ENCODE measurements around the gene OAT. TPM values are rescaled to one million over a fixed set of nuclear protein-coding genes. Genes with fewer than 3 reads are reported as not detected.

The OAT gene
- total and polyA plus RNA-seq, 2 of the 4 experiments (the other 2 are of a cell fraction), result 110 to 152 TPM

DNA sequence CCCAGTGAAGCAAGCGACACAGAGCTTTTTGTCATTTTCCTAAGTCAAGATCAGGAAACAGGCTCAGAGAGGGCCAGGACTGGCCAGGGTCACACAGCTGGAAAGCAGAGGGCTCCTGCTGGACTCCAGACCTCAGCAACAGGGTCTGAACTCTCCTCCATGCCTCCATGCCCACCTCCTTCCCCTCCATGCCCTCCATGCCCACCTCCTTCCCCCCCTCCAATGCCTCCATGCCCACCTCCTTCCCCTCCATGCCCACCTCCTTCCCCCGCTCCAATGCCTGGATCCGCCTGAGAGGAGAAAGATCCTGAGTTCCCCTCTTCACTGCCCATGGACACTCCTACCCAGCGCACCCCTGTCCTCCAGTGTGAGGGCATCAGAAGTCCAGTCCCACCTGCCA is 51.3 kb downstream of the OAT start:
- Histone ChIP-seq H2AK5ac (ENCODE audit: low read depth, low read length) (no peak overlapping the region), H3K27me3 (ENCODE audit: control insufficient read depth, insufficient read depth, low read length) (peaks cover 2% of the 10 kb centered on the region), H2BK120ac (ENCODE audit: low read depth, low read length) (no peak overlapping the region), H2BK5ac (ENCODE audit: low read depth, low read length, poor library complexity, severe bottlenecking) (no peak overlapping the region), H3K4ac (ENCODE audit: low read depth, low read length) (no peak overlapping the region), H3K79me1 (ENCODE audit: low read depth in 1 of 2, low read length in 2 of 2) (no peaks in the 10 kb centered on the region), H3K4me1 (ENCODE audit: control insufficient read depth, insufficient read depth, low read length) (no peaks in the 10 kb centered on the region), H2AFZ (replicated peaks; ENCODE audit: low read length, poor library complexity) (no peak overlapping the region), H3K36me3 (ENCODE audit: control insufficient read depth, insufficient read depth, low read length) (no peaks in the 10 kb centered on the region), H3K23ac (ENCODE audit: low read depth, low read length) (no peak overlapping the region), H4K20me1 (ENCODE audit: insufficient read depth, low read length) (no peaks in the 10 kb centered on the region), H3K4me2 (ENCODE audit: low read depth, low read length) (no peak overlapping the region), H3K9me1 (ENCODE audit: insufficient read depth, low read length) (no peaks in the 10 kb centered on the region), H3K9ac (ENCODE audit: low read depth, low read length) (no peak overlapping the region), H3K14ac (replicated peaks; ENCODE audit: low read depth, low read length) (no peak overlapping the region), H2BK20ac (ENCODE audit: low read depth, low read length) (no peak overlapping the region), H4K8ac (ENCODE audit: low read depth in 2 of 2, low read length in 2 of 2) (no peak overlapping the region), H4K91ac (ENCODE audit: insufficient read depth, low read depth, low read length) (no peak overlapping the region), H3K27ac (ENCODE audit: insufficient read depth, low read length) (no peak overlapping the region), H3K56ac (ENCODE audit: extremely low read depth, insufficient read depth, low read length) (no peak overlapping the region), H3K4me3 (ENCODE audit: insufficient read depth, low read depth, low read length) (no peak overlapping the region), H2BK15ac (ENCODE audit: low read depth, low read length) (no peak overlapping the region), H3K18ac (ENCODE audit: low read depth, low read length) (no peak overlapping the region), H2AK9ac (replicated peaks; ENCODE audit: low read depth, low read length, poor library complexity) (no peak overlapping the region), H4K5ac (ENCODE audit: low read depth, low read length) (no peak overlapping the region), H3K9me3 (ENCODE audit: control insufficient read depth, insufficient read depth, low read length) (no peaks in the 10 kb centered on the region)
- DNase-seq (no peak), ATAC-seq (ENCODE audit: low read depth) (no peak)
- WGBS, 2 experiments (ENCODE audit: extremely low coverage in 2 of 2, insufficient read length in 1 of 2), result no CpG with 5 or more reads among the region's 4 CpGs
- intact Hi-C loops (cut with micrococcal nuclease), result no loop called here
- ChIA-PET POLR2A (ENCODE audit: unreplicated experiment) (interaction anchor here (0.6 kb wide), 1 partner anchor 22 kb away, joined by 3 read pairs; no protein-coding TSS in a partner anchor), CTCF (no interaction called here)
- no peak for TF ChIP-seq MXI1 (IDR thresholded peaks at IDR 0.05; ENCODE audit: borderline replicate concordance, low read depth, low read length)
- no peak for TF ChIP-seq MAZ (IDR thresholded peaks at IDR 0.05; ENCODE audit: borderline replicate concordance, low read depth, low read length)
- no peak for TF ChIP-seq RFX5 (IDR thresholded peaks at IDR 0.05; ENCODE audit: low read depth, low read length)
- TF ChIP-seq CHD1 (IDR thresholded peaks at IDR 0.05; ENCODE audit: low read depth, low read length), result no peak
- no peak for TF ChIP-seq SMC3 (IDR thresholded peaks at IDR 0.05; ENCODE audit: low read depth, low read length)
- no peak for TF ChIP-seq FOS (IDR thresholded peaks at IDR 0.05; ENCODE audit: low read depth, low read length)
- TF ChIP-seq POLR2A (IDR thresholded peaks at IDR 0.05; ENCODE audit: low read depth, low read length), result no peak
- TF ChIP-seq, protein P1, sequence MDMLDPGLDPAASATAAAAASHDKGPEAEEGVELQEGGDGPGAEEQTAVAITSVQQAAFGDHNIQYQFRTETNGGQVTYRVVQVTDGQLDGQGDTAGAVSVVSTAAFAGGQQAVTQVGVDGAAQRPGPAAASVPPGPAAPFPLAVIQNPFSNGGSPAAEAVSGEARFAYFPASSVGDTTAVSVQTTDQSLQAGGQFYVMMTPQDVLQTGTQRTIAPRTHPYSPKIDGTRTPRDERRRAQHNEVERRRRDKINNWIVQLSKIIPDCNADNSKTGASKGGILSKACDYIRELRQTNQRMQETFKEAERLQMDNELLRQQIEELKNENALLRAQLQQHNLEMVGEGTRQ (IDR thresholded peaks at IDR 0.05; ENCODE audit: low read depth, low read length), result no peak
- no peak for TF ChIP-seq RCOR1 (IDR thresholded peaks at IDR 0.05; ENCODE audit: insufficient replicate concordance, low read length)
- no peak for TF ChIP-seq MAFK (IDR thresholded peaks at IDR 0.05; ENCODE audit: low read depth, low read length)
- TF ChIP-seq NFE2L2 (IDR thresholded peaks at IDR 0.05; ENCODE audit: low read depth, low read length), result no peak
- TF ChIP-seq, protein P2, sequence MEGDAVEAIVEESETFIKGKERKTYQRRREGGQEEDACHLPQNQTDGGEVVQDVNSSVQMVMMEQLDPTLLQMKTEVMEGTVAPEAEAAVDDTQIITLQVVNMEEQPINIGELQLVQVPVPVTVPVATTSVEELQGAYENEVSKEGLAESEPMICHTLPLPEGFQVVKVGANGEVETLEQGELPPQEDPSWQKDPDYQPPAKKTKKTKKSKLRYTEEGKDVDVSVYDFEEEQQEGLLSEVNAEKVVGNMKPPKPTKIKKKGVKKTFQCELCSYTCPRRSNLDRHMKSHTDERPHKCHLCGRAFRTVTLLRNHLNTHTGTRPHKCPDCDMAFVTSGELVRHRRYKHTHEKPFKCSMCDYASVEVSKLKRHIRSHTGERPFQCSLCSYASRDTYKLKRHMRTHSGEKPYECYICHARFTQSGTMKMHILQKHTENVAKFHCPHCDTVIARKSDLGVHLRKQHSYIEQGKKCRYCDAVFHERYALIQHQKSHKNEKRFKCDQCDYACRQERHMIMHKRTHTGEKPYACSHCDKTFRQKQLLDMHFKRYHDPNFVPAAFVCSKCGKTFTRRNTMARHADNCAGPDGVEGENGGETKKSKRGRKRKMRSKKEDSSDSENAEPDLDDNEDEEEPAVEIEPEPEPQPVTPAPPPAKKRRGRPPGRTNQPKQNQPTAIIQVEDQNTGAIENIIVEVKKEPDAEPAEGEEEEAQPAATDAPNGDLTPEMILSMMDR (conservative IDR thresholded peaks at IDR 0.05; ENCODE audit: low read depth, low read length), result no peak
- TF ChIP-seq BHLHE40 (IDR thresholded peaks at IDR 0.05; ENCODE audit: low read depth, low read length), result no peak
- TF ChIP-seq RAD21 (IDR thresholded peaks at IDR 0.05; ENCODE audit: low read length), result no peak
- TF ChIP-seq, protein P3, sequence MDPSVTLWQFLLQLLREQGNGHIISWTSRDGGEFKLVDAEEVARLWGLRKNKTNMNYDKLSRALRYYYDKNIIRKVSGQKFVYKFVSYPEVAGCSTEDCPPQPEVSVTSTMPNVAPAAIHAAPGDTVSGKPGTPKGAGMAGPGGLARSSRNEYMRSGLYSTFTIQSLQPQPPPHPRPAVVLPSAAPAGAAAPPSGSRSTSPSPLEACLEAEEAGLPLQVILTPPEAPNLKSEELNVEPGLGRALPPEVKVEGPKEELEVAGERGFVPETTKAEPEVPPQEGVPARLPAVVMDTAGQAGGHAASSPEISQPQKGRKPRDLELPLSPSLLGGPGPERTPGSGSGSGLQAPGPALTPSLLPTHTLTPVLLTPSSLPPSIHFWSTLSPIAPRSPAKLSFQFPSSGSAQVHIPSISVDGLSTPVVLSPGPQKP (IDR thresholded peaks at IDR 0.05; ENCODE audit: borderline replicate concordance, low read depth, low read length), result no peak
- TF ChIP-seq CEBPB (IDR thresholded peaks at IDR 0.05; ENCODE audit: low read depth, low read length), result no peak
- in situ Hi-C loops (cut with MboI; ENCODE audit: low sequenced_read_pairs), result no loop called here
- dilution Hi-C loops (cut with HindIII; ENCODE audit: low sequenced_read_pairs, unreplicated experiment), result no loop called here
- no TSS peak for BruUV-seq (replicated peaks)
